GM21737 (cell line): Measurements from ENCODE around the gene WDR18.
"Not testable (repeated sequence)": the region's sequence is repeated elsewhere in the genome, so short reads cannot be mapped to it uniquely, and the experiment has no call there.

ENCODE experiments used
- ATAC-seq: cut with Tn5 transposase; IDR thresholded peaks from one replicate; pipeline ENCODE4 v1.9.1; 2021; ENCODE audit warnings: mild to moderate bottlenecking, moderate library complexity; ENCODE audit not compliant: unreplicated experiment

WDR18 gene

DNA sequence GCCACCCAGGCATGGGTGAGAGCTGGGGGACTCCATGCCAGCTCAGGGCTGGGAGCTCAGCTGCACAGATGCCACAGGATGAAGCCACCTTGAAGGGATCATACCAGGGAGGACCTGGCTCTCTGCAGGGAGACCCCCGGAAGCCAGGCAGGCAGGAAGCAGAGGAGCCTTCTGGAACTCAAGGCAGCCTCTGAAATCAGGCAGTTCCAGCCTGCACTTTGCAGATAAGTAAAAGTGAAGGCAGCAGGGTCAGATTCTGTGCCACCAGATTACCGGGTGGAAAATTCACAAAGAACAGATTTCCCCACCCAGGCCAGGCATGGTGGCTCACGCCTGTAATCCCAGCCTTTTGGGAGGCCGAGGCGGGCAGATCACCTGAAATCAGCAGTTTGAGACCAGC lies 34.2 kb downstream of the WDR18 start:
- no peak for ATAC-seq

DNA sequence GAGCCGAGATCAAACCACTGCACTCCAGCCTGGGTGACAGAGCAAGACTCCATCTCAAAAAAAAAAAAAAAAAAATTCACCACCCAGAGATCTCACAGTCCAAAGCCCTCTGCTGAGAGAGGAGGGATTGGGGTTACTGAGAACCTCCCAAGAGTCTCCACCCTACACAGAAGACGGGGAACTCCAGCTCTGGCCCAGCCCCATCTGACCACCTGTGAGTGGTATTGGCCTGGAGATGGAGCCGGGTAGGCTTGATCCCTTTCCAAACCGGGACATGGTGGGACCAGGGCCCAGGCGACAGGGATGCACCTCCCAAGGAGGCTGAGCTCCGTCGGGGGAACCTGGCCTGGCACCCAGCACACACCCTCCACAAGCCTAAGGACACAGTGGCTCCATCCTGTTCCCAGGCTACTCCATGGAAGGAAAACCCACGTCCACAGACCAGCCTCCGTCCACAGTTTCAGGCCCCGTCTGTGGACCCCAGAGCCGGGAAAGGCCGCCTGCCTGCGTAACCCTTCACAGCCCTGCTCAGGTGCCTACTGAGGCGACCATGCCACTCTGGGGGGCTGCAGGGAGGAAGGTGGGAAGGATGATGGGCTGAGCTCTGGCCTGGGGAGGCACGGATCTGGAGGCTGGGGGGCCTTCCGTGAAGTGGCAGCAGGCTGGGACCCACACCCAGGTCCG lies 34.9 kb downstream of the WDR18 start:
- no peak for ATAC-seq

DNA sequence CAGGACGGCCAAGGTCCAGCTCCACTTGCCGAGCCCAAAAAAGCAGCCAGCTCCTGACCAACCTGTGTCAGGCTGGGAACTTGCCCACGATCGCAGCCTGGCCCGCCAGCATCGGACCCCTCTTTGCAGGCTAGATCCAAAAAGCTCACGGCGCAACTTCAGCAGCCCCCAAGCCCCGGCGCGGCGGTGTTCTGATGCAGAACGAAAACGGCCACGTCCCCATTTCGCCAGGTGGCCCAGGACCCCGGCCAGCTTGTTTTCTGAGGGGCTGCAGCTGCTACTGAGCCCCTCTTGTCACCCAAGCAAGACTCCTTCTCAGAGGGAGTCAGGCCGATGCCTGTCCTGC lies 35.4 kb downstream of the WDR18 start:
- no peak for ATAC-seq

DNA sequence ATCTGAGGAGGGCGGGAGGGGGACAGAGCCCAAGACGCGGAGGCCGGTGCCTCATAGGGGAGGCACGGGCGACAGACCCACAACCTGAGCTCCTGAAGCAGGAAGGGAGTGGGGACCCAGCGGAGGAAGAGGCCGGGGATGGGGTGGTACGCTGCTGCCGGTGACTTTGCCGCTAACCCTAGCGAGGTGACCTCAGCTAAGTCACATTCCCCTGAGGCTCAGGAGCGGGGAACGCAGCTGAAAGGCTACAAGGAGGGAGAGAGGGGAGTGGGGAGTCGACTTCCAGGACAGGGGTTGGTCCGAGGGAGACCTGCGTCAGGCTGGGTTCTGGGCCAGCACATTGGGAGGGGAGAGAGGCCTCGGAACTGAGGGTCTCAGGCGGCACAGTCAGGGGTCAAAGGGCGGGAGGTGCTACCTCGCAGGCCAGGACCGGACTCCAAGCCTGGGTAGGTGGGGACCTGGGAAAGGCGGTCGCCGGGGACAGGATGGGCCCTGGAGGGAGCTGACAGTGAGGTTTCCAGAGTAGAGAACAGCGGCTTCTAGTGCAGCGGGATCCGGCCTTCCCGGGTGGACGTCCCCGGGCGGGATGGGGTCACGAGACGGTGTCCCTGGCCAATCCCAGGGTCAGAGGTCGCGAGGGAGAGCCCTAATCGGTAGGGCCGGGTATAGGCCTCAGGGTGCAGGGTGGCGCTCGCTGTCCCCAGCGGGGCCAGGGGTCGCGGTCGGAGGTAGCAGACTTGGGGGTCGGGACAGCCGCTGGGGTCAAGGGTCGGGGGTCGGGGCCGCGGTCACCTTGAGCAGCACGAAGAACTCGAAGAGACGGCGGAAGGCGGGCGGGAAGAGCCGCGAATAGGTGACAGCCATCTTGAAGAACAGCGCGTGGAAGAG lies 36.1 kb downstream of the WDR18 start:
- no peak for ATAC-seq

DNA sequence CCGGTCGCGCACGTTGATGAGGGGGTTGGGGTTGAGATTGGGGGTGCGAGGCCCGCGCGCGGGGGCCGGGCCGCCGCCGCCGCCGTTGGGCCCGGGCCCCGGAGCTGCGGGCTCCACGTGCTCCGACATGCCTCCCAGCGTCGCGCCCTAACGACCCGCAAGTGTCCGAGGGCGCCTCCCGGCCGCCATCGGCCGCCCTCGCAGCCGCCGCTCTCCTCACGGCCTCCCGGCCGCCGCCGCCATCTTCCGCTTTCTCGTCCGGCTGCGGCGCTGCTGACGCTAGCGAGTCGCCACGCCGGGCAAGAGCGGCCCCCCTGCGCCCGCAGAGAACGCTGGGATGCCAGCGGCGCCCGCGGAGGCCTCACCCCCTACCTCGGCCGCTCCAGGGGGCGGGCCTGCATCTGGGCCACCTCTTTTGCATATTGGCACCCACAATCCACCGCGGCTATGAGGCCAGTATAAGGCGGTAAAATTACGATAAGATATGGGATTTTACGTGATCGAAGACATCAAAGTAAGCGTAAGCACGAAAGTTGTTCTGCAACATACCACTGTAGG lies 36.8 kb downstream of the WDR18 start, which contains the start of gene TMEM259:
TMEM259 (minus strand) TSS at position 256 of the 558 bp plus-strand sequence; CDS start at position 129, 127 bp downstream.
- ATAC-seq, result peak; percentile 74

DNA sequence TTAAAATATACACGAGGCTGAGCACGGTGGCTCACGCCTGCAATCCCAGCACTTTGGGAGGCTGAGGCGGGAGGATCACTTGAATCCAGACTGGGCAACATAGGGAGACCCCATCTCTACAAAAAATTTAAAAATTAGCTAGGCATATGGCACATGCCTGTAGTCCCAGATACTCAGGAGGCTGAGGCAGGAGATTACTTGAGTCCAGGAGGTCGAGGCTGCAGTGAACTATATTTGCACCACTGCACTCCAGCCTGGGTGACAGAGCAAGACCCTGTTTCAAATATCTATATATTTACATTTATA lies 39.7 kb downstream of the WDR18 start:
- ATAC-seq, result not testable (repeated sequence)

DNA sequence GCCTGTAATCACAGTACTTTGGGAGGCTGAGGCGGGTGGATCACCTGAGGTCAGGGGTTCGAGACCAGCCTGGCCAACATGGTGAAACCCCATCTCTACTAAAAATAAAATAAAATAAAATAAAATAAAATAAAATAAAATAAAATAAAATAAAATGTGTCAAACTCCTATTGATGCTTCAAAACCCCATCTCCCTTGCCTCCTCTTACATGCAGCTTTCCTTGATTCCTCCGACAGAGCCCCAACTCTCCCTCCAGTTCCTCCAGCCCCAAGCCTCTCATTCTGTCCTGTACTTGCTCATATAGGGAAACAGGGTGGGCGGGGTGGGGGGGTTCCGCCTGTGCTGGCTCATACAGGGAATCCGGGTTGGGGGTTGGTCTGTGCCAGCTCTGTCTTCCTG lies 40.9 kb downstream of the WDR18 start:
- not testable (repeated sequence) for ATAC-seq

DNA sequence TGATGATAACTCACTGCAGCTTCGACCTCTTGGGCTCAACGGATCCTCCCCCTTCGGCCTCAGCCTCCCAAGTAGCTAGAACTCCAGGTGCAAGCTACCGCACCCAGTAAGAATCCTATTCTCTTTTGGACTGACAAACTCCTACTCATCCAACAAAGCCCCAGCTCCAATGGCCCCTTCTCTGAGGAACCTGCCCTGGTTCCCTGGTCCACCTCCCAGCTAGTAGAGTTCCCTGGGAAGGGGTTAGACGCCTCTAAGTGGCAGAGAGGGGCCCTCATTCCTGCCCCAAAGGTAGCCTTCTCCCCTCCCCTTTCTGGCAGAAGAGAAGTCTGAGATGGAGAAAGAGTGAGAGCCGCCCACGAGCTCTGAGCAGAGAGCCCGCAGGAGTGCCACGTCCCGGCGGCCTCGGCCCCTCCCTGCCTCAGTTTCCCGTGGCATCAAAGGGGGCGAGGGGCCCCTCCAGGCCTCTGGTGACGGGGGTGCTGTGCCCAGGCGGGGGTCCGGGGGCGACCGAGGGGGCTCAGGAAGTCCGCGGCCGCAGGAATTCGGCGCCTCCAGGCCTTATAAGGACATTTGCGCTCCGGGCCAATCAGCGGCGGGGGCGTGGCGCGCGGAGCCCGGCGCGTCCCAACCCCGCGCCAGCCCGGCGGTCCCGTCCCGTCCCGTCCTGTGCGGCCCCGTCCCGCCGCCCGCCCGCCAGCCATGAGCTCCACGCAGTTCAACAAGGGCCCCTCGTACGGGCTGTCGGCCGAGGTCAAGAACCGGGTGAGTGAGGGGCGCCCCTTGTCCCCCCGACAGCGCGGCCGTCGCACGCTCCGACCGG lies 42.0 kb downstream of the WDR18 start, which contains the start of gene CNN2:
CNN2 (plus strand) TSS at position 649 of the 823 bp plus-strand sequence; CDS start at position 703, 54 bp downstream.
- peak; percentile 42 for ATAC-seq

DNA sequence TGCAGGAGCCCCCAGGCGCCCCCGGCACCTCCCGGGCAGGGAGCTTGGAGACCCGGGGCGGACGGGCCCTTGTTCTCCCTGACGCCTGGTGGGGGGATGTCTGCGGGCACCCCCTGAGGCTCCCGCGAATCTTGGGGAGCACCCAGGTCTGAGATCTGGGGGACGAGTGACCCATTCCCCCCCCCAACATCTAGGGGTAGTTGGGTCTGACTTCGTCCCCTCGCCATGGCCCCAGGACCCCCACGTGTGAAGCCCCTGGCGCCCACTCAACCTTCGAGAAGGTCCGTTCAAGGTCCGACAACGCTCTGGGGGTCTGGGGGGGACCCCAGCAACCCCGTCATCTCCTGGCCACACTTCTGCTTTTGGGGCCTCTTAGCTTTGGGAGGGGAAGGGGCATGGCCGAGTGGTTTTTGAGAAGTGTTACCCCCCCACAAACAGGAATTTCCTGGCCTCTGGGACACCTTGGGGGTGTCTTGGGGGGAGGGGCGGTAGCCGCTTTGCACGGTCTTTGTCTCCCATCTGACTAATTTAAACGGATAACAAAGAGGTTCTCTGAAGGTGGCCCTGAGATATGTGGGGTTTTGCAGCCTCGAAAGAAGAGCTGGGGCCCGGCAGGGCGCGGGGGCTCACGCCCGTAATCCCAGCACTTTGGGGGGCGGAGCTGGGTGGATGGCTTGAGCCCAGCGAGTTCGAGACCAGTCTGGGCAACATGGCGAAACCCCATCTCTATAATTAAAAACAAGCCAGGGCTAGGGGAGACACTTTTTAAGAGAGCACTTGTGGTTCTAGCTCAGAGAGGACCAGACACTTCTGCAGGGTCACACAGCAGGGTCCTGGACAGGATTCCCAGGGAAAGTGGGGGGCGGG lies 42.9 kb downstream of the WDR18 start:
- no peak for ATAC-seq

DNA sequence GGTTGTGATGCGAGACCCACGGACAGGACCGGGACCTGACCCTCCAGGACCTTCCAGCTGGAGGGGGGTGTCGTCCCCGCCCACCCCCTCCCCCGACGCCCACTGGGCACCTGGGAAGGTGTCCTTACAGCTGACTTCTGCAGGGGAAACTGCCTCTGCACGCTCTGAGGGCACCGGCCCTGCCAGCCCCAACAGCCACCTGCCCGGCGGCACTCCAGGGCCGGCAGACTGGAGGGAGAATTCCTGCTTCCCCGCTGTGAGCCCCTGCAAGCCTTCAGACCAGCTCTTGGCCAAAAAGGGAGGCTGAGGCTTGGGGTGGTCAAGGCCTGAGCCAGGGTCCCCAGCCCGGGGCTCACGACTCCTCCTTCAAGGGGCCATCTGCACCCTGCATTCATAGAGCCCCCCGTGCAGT lies 43.5 kb downstream of the WDR18 start:
- ATAC-seq, result no peak

DNA sequence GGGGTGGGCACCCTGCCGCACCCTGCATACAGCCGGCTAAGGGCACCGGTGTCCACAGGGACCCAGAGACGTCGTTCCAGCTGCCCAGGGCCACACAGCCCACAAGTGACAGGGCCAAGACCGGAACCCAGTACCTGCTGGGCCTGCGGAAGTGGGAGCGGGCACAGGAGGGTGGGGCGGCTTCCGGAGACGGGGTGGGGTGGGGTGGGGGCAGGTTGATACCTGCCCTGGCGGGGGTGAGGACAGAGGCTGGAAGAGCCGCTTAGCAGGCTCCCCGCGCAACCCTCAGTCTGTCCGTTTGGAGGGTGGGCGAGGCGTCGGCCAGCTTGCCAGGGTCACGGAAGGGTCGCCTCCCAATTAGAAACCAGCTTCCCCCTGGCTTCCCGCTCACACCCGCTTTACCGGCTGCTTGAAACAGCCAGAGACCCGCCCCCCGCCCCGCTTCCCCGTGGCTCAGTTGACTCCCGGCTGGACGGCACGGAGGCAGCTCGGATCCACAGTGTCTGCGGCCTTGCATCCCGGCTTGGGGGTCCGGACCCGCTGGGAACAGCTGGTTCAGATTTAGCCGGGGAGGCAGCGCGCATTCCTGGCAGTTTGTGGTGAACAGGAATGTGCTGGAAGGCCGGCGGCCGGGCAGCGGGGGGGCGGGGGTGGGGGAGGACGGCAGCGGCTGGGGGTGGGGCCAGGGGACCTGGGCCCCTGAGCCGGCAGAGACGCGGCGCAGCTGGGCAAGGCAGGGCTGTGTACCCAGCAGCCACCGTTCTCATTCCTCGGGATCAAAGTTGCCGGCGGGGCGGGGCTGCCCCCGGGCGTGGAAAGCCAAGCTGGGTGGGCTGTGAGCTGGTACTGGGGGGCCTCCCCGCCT lies 44.1 kb downstream of the WDR18 start:
- ATAC-seq, result no peak

DNA sequence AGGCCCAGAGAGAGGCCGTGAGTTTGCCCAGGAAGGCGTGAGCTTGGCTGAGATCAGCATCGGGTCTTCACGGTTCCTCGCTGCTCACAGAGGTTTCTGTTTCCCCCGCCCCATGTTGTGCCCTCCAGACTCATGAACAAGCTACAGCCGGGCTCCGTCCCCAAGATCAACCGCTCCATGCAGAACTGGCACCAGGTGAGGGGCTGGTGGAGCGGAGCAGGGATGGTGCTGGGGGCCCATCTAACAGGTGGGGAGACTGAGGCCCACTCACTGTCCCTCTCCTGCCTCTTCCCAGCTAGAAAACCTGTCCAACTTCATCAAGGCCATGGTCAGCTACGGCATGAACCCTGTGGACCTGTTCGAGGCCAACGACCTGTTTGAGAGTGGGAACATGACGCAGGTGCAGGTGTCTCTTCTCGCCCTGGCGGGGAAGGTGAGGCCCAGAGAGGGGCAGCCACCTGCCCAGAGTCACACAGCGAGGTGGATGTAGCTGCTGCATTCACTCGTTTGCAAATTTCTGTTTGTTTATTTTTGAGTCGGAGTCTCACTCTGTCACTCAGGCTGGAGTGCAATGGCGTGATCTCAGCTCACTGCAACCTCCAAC lies 48.2 kb downstream of the WDR18 start:
- no peak for ATAC-seq

DNA sequence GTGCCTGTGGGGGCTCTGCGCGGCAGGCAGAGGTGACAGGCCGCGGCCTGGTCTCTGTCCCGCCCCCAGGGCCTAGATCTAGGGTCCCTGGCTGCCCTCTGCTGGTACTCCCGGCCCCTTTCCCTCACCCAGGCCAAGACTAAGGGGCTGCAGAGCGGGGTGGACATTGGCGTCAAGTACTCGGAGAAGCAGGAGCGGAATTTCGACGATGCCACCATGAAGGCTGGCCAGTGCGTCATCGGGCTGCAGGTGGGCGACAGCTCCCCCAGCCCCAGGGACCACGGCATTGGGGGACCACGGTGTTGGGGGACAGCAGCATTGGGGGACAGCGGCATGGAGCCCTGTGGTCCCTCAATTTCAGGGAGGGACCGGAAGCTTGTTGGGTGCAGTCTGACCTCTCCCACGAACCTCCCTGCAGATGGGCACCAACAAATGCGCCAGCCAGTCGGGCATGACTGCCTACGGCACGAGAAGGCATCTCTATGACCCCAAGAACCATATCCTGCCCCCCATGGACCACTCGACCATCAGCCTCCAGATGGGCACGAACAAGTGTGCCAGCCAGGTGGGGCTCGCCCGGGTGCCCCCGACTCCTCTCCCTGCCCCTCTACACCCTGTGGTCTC lies 52.0 kb downstream of the WDR18 start:
- no peak for ATAC-seq

DNA sequence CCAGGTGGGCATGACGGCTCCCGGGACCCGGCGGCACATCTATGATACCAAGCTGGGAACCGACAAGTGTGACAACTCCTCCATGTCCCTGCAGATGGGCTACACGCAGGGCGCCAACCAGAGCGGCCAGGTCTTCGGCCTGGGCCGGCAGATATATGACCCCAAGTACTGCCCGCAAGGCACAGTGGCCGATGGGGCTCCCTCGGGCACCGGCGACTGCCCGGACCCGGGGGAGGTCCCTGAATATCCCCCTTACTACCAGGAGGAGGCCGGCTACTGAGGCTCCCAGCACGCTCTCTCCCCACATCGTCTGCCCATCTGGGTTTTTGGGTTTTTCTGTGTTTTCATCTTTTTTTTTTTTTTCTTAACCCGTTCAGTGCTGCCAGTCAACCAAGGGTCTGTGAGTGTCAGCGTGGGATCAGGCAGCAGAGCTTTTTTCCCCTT lies 53.5 kb downstream of the WDR18 start:
- ATAC-seq, result no peak

DNA sequence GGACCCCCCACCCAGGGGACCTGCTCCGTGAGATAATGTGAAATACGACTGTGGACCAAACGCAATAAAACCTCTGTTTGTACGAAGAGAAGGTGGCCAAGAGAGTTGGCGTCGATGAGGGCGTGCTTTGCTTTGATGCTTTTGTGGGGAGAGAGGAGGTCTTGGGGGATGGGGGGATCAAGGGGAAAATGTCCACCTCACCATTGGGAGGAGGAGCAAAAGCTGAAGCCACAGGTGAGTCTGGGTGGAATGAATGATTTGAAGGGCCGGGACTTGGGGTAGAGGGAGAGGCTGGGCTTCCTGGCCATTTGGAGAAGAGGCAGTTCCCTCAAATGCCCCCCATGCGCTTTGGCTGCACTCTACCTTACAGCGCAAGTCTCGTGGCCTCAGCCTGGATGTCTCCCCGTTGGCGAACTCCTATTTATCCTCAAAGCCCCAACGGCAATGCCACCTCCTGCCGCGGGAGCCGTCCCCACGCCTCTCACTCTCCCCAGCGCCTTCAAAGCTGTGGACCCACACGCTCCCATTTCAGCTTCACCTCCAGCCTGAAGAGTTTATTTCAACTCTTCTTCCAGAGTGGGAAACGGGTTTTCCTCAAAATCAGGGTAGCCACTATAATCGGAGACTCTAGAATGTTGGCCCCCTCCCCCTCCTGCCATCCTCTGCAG lies 55.0 kb downstream of the WDR18 start:
- ATAC-seq, result no peak

DNA sequence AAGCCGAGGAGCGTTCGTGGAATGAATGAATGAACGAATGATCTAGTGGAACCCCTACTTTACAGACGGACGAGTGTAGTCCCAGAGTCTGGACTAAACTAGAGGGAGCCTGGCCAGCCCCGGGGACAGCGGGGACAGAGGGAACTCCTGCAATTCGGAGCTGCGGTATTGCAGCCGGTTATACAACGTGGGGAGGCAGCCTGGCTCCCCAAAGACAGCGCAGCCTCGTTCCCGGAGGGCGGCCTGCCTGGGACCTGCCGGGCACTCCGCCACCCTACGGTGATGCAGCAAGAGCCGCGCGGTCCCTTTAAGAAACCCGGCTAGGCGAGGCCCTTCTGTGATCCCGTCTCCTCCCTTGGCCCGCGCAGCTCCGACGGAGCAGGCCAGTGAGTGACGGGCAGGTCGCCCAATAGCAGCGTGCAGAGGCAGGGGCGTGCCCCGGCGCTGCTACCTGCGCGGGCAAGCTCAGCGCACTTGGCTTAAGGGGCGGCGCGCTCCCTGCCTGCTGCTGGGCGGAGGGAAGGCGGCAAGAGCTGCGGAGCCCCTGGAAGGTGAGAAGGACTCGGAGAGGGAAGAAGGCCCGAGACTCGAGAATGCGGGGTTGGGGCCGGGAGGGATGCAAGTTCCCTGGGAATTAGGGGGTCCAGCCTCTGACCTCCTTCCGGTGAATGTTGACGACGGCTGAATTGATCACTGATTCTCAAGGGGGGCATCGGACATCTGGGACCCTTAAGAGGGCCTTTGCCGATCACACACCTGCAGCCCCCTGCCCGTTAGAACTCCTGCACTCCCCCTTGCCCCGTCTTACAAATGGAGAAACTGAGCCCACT lies 55.7 kb downstream of the WDR18 start, which contains the start of gene ABCA7:
ABCA7 (plus strand) TSS at position 462 of the 830 bp plus-strand sequence. CDS start 1,255 bp downstream, outside the sequence.
- ATAC-seq, result peak; percentile 74
